Sigmoid colon (tissue), 7 donors: ENCODE data around the gene NRBF2. TPM values are rescaled to one million over a fixed set of nuclear protein-coding genes. Genes with fewer than 3 reads are reported as not detected.

Experiments used
- DNase-seq: peaks from one replicate; pipeline ENCODE4 v3.0.0-alpha.2; 2019
- H3K27ac ChIP-seq, 4 donors: fragments of 200-600 bp; sonication (generic); one replicate each; pipeline ENCODE4 v1.5.1; 2016 to 2019; ENCODE audit warnings: mild to moderate bottlenecking in 1 of 4
- H3K27me3 ChIP-seq, 3 donors: fragments of 200-600 bp; sonication (generic); one replicate each; pipeline ENCODE4 v1.5.1; 2019; ENCODE audit warnings: mild to moderate bottlenecking in 1 of 3
- H3K36me3 ChIP-seq, 4 donors: fragments of 200-600 bp; sonication (generic); one replicate each; pipeline ENCODE4 v1.5.1; 2016 to 2019
- H3K4me1 ChIP-seq, 4 donors: fragments of 200-600 bp; sonication (generic); one replicate each; pipeline ENCODE4 v1.5.1; 2017 to 2019
- H3K4me3 ChIP-seq, 4 donors: fragments of 200-600 bp; sonication (generic); one replicate each; pipeline ENCODE4 v1.5.1; 2017 to 2019; ENCODE audit warnings: mild to moderate bottlenecking in 2 of 4, moderate library complexity in 1 of 4
- H3K9me3 ChIP-seq, 4 donors: fragments of 200-600 bp in 3 of 4; sonication (generic) in 3 of 4; one replicate each; pipeline versions ENCODE4 v1.5.1 to v1.6.1; 2013 to 2019
- EP300 ChIP-seq, 4 donors: sonication (generic); formaldehyde crosslinking; IDR thresholded peaks; one replicate each; pipeline ENCODE4 v1.6.1; 2017; ENCODE audit warnings: antibody characterized with exemption in 4 of 4
- POLR2A ChIP-seq, 2 donors: fragments of 450-650 bp; IDR thresholded peaks; one replicate each; pipeline ENCODE4 v1.6.1; 2016; ENCODE audit warnings: antibody characterized with exemption in 2 of 2, mild to moderate bottlenecking in 2 of 2, moderate library complexity in 2 of 2
- POLR2AphosphoS5 ChIP-seq, 4 donors: sonication (generic); formaldehyde crosslinking; IDR thresholded peaks; one replicate each; pipeline ENCODE4 v1.6.1; 2017; ENCODE audit warnings: antibody characterized with exemption in 4 of 4
- WGBS, 2 donors: extraction: QIAGEN DNeasy Blood & Tissue Kit; methylation state at CpG; one replicate each; pipeline ENCODE4 v1.1.7; 2013; 5-methylcytosine and 5-hydroxymethylcytosine counted together
- intact Hi-C: fragments of 100-400 bp; cut with DNase I; formaldehyde crosslinking; loops from one replicate; pipeline ENCODE4 v1.15.1; 2023
- polyA plus RNA-seq, 3 donors: library from polyadenylated mRNA; stranded (reverse); fragments of 200-250 nt; gene quantifications; one replicate each; pipeline ENCODE4 v1.2.3, GENCODE V29; 2013
- total RNA-seq, 4 donors: library from RNA; depleted of rRNA; stranded (reverse); fragments of >200 nt; gene quantifications; one replicate each; pipeline ENCODE4 v1.1.0, GENCODE V29; 2016
- TF ChIP-seq, protein P1 (sequence below), 4 experiments: fragments of 450-650 bp in 3 of 4; fragments of 200-600 bp in 1 of 4; IDR thresholded peaks; one replicate each; pipeline ENCODE4 v1.5.1; 2016 to 2019; ENCODE audit warnings: antibody characterized with exemption in 4 of 4, mild to moderate bottlenecking in 3 of 4, moderate library complexity in 2 of 4
- donor health status: healthy with polysubstance abuse.
- donor health status: Bipolar disorder and iron deficiency.
- donor health status: healthy.

Gene NRBF2
- total and polyA plus RNA-seq, 7 donors = 12.7 to 33.5 (median 15.0) TPM

DNA sequence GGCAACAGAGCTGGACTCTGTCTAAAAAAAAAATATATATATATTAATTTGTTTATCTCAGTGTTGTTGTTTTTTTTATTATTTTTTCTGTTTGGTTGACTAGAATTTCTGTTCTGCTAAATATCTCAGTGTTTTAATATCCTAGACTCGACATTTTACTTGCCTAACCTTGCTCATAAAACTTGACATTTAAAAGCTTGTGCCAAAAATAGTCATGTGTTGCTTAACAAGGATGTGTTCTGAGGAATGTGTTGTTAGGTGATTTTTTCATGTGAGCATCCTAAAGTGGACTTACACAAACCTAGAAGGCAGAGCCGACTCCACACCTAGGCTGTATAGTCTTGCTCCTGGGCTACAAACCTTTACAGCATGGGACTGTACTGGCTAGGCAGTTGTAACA is 23.1 kb downstream of the NRBF2 start:
- 49 to 69% methylated on average over 2 of the region's 2 CpGs for whole genome bisulfite sequencing, 2 donors
- intact Hi-C loops = loop anchor here (5.0 to 10.0 kb wide), 4 partner anchors 71 to 719 kb away; partner anchors contain the start of genes ADO and EGR2
- Histone ChIP-seq H3K36me3 (peaks cover 0 to 27% (median 0%) of the 10 kb centered on the region in 4 donors), H3K27ac (peak overlapping the region in 3 of 4 donors; percentile 38 to 65 (median 43)), H3K4me3 (no peak overlapping the region), H3K4me1 (peaks cover 0 to 39% (median 32%) of the 10 kb centered on the region in 4 donors), H3K9me3 (no peaks in the 10 kb centered on the region), H3K27me3 (no peaks in the 10 kb centered on the region)
- no peak for DNase-seq
- TF ChIP-seq POLR2A (IDR thresholded peaks at IDR 0.05) = no peak
- TF ChIP-seq EP300 (IDR thresholded peaks at IDR 0.05) = peak; percentile 28 to 79 (median 56)
- TF ChIP-seq POLR2AphosphoS5 (IDR thresholded peaks at IDR 0.05) = peak; percentile 80 to 89 (median 86)

DNA sequence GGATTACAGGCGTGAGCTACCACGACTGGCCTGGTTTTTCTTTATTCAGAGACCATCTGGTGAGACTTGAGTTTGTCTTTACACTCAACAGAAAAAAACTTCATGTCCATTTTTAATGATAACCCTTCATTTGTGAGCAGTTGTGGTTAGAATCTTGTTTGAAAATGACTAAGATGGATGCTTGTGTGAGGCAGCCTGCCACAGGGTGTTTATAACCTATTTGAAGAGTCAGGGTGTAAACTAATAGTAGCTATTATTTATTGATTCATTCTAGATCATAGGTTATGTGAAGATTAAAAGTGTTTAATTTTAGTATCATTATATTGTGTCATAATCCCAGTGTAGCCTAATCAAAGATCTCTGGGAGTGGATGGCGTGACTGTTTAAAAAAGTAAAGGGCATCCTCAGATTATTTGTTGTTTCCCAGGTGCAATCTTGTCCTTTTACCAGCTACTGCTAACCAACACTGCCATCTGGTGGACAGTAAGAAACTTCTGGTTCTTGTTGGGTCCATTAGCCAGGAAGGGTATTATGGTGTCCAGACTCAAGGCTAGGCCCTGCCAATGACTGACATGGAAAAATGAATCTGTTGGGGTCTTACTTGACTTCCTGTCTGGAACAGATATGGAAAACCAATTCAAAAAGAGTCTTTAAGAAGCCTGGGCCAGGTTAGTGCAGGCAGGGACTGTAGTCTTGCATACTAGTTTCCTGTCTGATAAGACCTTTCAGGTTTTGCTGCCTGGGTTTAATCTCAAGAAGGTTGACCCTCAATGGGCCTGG is 24.9 kb downstream of the NRBF2 start:
- peaks cover 0 to 39% (median 32%) of the 10 kb centered on the region in 4 donors for H3K4me1 ChIP-seq
- H3K36me3 ChIP-seq = peaks cover 0 to 15% (median 0%) of the 10 kb centered on the region in 4 donors
- no peak overlapping the region for H3K27ac ChIP-seq
- no peaks in the 10 kb centered on the region for H3K27me3 ChIP-seq
- no peak for DNase-seq
- H3K4me3 ChIP-seq = no peak overlapping the region
- H3K9me3 ChIP-seq = no peaks in the 10 kb centered on the region
- no peak for TF ChIP-seq POLR2A (IDR thresholded peaks at IDR 0.05)
- no peak for TF ChIP-seq EP300 (IDR thresholded peaks at IDR 0.05)
- TF ChIP-seq, protein P1, sequence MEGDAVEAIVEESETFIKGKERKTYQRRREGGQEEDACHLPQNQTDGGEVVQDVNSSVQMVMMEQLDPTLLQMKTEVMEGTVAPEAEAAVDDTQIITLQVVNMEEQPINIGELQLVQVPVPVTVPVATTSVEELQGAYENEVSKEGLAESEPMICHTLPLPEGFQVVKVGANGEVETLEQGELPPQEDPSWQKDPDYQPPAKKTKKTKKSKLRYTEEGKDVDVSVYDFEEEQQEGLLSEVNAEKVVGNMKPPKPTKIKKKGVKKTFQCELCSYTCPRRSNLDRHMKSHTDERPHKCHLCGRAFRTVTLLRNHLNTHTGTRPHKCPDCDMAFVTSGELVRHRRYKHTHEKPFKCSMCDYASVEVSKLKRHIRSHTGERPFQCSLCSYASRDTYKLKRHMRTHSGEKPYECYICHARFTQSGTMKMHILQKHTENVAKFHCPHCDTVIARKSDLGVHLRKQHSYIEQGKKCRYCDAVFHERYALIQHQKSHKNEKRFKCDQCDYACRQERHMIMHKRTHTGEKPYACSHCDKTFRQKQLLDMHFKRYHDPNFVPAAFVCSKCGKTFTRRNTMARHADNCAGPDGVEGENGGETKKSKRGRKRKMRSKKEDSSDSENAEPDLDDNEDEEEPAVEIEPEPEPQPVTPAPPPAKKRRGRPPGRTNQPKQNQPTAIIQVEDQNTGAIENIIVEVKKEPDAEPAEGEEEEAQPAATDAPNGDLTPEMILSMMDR (IDR thresholded peaks at IDR 0.05) = peak; percentile 30 to 76 (median 68)
- peak in 1 of 4 donors; percentile 14 for TF ChIP-seq POLR2AphosphoS5 (IDR thresholded peaks at IDR 0.05)
- WGBS, 2 donors = 58 to 68% methylated on average over 3 of the region's 3 CpGs
- intact Hi-C loops = loop anchor here (2.0 to 10.0 kb wide), 5 partner anchors 73 to 721 kb away; partner anchors contain the start of genes ADO and EGR2

DNA sequence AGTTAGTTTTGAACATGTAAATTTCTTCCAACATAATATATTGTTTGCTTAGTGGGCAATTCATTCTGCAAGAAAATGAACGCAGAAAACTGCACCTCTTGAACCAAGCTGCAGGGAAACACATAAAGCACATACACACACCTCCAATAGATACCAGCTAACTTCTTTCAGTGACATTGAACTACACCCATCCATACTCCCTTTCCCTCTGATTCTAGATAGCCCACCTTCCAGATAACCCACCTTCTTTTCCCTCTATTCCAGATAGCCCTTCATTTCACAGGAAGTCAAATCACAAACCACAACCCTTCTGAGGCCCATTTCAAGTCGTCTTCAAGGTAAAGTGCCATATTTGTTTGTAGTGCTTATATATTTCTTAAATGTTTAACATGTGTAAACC is 28.5 kb downstream of the NRBF2 start:
- 23 to 46% methylated on average over 2 of the region's 2 CpGs for WGBS, 2 donors

DNA sequence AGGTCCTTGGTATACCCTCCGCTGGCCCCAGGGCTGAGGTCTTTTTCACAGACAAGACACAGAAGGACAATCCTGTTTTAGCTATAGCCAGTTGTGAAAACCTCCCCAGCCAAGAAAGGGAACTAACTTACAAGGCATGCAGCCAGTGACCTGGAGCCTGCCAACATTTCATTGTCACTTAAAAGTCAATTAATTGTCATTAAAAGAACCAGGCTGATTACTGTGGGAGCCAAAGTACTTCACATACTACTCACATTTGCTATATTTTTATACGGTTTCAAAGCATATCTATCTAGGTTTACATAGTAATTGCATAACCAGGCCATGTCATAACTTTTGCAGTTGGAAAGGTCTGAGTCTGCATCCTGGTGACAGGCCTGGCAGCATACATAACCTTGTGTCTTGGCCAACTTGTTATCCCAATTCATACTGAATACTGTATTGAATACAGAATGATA is 31.1 kb downstream of the NRBF2 start:
- Histone ChIP-seq H3K4me1 (peaks cover 0 to 15% (median 7%) of the 10 kb centered on the region in 4 donors), H3K27me3 (no peaks in the 10 kb centered on the region), H3K27ac (peak overlapping the region in 2 of 4 donors; percentile 13 to 54), H3K36me3 (peaks cover 0 to 7% (median 0%) of the 10 kb centered on the region in 4 donors), H3K9me3 (no peaks in the 10 kb centered on the region), H3K4me3 (no peak overlapping the region)
- intact Hi-C loops = no loop called here
- TF ChIP-seq POLR2A (IDR thresholded peaks at IDR 0.05) = no peak
- peak in 1 of 4 donors; percentile 15 for TF ChIP-seq POLR2AphosphoS5 (IDR thresholded peaks at IDR 0.05)
- TF ChIP-seq, protein P1 (IDR thresholded peaks at IDR 0.05) = no peak
- no peak for TF ChIP-seq EP300 (IDR thresholded peaks at IDR 0.05)
- no peak for DNase-seq
- WGBS, 2 donors = 62 to 78% methylated on average over 2 of the region's 2 CpGs

More for the DNA sequence above, 28.5 kb downstream of the NRBF2 start:
- Histone ChIP-seq H3K9me3 (no peaks in the 10 kb centered on the region), H3K36me3 (no peaks in the 10 kb centered on the region), H3K4me3 (no peak overlapping the region), H3K27ac (no peak overlapping the region), H3K27me3 (no peaks in the 10 kb centered on the region), H3K4me1 (peaks cover 0 to 15% (median 12%) of the 10 kb centered on the region in 4 donors)
- no peak for DNase-seq
- intact Hi-C loops = no loop called here
- TF ChIP-seq EP300 (IDR thresholded peaks at IDR 0.05) (no peak), POLR2AphosphoS5 (IDR thresholded peaks at IDR 0.05) (no peak), POLR2A (IDR thresholded peaks at IDR 0.05) (no peak)
- TF ChIP-seq, protein P1 (IDR thresholded peaks at IDR 0.05) = no peak

DNA sequence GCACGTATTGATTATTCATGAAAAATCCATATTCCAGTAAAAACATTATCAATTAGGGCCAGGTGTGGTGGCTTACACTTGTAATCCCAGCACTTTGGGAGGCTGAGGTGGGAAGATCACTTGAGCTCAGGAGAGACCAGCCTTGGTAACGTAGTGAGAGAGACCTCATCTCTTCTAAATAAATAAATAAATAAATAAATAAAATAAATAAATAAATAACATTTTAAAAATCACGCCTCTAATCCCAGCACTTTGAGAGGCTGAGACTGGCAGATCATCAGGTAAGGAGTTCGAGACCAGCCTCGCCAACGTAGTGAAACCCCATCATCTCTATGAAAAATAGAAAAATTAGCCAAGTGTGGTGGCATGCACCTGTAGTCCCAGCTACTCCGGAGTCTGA is 32.1 kb downstream of the NRBF2 start:
- Histone ChIP-seq H3K9me3 (no peaks in the 10 kb centered on the region), H3K27me3 (no peaks in the 10 kb centered on the region), H3K4me3 (no peak overlapping the region), H3K36me3 (peaks cover 0 to 7% (median 0%) of the 10 kb centered on the region in 4 donors), H3K27ac (no peak overlapping the region), H3K4me1 (peaks cover 0 to 26% (median 13%) of the 10 kb centered on the region in 4 donors)
- DNase-seq = no peak
- intact Hi-C loops = loop anchor here (5.0 kb wide), 2 partner anchors 42 to 652 kb away; no protein-coding TSS in a partner anchor
- TF ChIP-seq POLR2A (IDR thresholded peaks at IDR 0.05) = no peak
- TF ChIP-seq, protein P1 (IDR thresholded peaks at IDR 0.05) = no peak
- no peak for TF ChIP-seq EP300 (IDR thresholded peaks at IDR 0.05)
- TF ChIP-seq POLR2AphosphoS5 (IDR thresholded peaks at IDR 0.05) = no peak
- 95 to 97% methylated on average over 7 of the region's 7 CpGs for WGBS, 2 donors
